ENCODE measurements around the gene C12orf75.

The C12orf75 gene

DNA sequence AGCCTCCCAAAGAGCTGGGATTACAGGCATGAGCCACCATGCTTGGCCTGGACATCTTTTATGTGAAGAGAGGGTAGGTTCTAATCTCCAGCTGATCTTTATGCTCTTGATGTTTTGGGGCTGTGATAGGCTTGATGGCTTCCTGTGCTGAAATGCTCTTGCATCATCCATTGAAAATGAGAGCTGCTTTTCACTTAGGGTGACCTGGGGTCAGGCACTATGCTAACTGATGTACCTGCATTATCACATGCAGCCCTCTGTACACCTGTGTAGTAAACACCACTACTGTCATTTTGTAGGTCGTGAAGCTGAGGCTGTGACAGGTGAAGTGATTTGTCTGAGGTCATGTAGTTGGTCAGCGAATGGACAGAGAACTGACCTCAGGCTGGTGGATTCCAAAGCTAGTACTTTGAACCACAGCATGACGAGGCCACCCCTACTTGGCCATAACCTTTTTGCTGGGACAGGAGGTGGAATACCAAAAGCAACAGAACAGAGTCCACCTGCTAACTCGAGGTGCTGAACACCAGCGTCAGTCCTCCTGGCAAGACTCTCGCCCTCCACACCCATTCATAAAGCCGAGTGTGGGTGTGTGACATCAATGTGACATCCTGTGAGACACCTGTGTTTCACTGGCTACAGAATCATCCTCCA lies 69.1 kb downstream of the C12orf75 start:
- TF ChIP-seq, protein P1, sequence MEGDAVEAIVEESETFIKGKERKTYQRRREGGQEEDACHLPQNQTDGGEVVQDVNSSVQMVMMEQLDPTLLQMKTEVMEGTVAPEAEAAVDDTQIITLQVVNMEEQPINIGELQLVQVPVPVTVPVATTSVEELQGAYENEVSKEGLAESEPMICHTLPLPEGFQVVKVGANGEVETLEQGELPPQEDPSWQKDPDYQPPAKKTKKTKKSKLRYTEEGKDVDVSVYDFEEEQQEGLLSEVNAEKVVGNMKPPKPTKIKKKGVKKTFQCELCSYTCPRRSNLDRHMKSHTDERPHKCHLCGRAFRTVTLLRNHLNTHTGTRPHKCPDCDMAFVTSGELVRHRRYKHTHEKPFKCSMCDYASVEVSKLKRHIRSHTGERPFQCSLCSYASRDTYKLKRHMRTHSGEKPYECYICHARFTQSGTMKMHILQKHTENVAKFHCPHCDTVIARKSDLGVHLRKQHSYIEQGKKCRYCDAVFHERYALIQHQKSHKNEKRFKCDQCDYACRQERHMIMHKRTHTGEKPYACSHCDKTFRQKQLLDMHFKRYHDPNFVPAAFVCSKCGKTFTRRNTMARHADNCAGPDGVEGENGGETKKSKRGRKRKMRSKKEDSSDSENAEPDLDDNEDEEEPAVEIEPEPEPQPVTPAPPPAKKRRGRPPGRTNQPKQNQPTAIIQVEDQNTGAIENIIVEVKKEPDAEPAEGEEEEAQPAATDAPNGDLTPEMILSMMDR (IDR thresholded peaks at IDR 0.05): no peak

DNA sequence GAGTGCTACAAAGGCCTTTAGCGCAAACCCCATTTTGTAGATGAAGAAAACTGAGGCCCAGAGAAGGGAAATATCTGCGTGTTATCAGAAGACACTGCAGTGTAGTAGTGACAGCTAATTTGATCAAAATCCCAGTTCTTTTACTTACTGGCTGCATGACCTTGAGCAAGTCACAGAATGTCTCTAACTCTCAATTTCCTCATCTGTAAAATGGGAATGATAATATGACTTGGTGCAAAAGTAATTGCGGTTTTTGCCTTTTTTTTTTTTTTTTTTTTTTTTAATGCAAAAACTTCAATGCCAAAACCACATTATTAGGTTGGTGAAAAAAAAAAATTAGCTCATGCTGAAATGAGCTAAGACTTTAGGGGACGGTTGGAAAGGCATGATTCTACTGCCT lies 69.7 kb downstream of the C12orf75 start:
- TF ChIP-seq, protein P1 (IDR thresholded peaks at IDR 0.05): no peak

DNA sequence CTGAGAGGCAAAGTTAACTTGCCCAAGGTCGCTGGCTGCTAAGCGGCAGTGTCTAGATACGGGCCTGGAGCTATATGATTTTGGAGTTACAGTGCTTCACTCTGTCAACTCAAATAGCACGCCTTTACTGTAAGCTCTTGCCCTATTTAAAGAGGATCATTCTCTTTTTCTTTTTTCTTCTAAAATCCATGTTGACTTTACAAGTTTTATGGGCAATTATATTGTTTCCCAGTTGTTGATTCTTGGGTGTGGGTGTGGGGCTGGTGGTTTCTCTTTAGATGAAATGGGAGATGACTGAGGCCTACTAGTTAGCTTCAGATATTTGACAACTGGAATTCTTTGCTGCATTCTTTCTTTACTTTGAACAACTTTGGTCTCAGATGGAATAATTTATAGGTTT lies 70.7 kb downstream of the C12orf75 start:
- TF ChIP-seq, protein P1 (IDR thresholded peaks at IDR 0.05): no peak

DNA sequence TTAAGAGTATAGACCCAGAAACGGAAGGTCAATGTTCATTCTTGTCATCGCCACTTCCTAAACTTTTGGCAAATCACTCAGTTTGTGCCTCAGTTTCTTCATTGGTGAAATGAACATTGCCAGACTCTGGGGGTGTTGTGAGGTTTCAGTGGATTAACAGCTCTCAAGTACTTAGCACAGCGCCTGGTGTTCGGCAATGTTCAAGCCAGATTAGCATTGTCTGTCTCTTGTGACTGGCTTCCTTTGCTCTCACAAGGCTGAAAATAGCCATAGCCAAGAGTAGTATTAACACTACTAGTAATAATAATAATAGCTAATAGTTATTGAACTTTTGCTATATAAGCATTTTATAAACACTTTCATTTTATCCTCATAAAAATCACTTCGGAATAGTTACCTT lies 71.9 kb downstream of the C12orf75 start:
- TF ChIP-seq, protein P1 (IDR thresholded peaks at IDR 0.05): no peak

DNA sequence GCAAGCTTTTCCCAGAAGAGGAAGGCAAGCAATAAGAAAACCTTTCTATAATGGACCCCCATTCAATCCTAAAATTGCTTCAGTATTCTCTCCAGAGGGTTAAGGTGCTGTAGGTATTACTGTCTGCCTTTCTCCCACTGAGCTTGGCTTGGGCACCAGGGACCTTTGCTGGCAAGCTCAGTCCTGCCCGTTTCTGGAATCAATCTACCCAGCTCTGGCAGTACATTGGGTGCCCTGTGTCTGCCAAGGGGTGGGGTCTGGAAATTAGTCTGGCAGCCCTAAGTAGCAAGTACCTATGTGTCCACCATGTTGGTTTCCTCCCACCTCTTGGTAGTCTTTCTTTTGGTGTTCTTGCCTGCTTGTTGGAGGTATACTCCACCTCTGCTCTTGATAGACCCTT lies 72.6 kb downstream of the C12orf75 start:
- TF ChIP-seq, protein P1 (IDR thresholded peaks at IDR 0.05): no peak

DNA sequence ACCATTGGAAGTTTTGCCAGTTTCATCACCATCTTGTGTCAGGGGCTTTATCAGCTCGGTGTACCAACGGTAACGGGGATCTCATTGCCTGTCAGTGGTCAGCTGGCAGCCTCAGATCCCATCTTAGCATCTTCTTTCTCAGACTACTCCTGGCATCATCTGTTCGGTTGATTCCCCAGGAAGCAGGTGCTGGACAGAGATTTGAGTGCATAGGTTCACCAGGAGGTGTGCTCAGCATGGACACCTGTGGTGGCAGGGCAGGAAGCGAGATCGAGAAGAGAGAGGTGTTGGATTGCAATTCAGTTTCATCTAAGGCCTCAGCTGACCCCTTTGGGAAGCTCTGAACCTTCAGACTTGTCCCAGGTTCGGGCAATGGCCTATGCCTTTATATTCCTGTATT lies 76.0 kb downstream of the C12orf75 start:
- TF ChIP-seq, protein P1 (IDR thresholded peaks at IDR 0.05): no peak

DNA sequence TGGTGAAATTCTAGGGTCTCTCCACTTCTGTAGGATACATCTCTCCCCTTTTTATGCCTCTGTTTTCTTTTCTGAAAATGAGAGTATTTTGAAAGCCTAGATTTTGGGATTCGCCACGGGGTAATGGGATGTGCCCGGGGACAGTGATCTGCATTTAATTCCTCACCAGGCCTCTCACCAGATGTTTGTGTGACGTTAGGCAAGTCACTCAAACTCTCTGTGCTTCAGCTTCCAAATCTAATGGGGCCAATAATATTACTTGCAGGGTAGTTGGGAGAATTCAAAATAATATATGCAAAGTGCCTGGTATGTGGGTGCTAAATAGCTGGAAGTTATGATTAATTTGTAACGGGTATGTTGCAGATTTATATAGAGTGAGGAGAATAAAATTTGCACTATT lies 78.8 kb downstream of the C12orf75 start:
- TF ChIP-seq, protein P1 (IDR thresholded peaks at IDR 0.05): no peak

Measured in LNCAP (cell line).